RPMI8226 (cell line): ENCODE measurements around the gene SLFN12.
"Not testable (repeated sequence)": the region's sequence is repeated elsewhere in the genome, so short reads cannot be mapped to it uniquely, and the experiment has no call there.

Experiments used
- DNase-seq: peaks from one replicate; pipeline ENCODE4 v3.0.0-alpha.2; 2015

Gene SLFN12

GRCh38 chr17:35432176-35433074 is at the start of gene SLFN12:
TSS of gene SLFN12 (minus strand) at chr17:35432500. CDS start at chr17:35423028, 9,472 bp downstream.
- DNase-seq = no peak

- no peak for DNase-seq
Observed at GRCh38 chr17:35479271-35479670, 47.0 kb upstream of the SLFN12 start.

- no peak for DNase-seq
Observed at GRCh38 chr17:35477248-35477647, 44.9 kb upstream of the SLFN12 start.

- no peak for DNase-seq
Observed at GRCh38 chr17:35476283-35476820, 44.1 kb upstream of the SLFN12 start.

- no peak for DNase-seq
Observed at GRCh38 chr17:35468475-35468874, 36.2 kb upstream of the SLFN12 start.

GRCh38 chr17:35467824-35468223 is 35.5 kb upstream of the SLFN12 start:
- no peak for DNase-seq

GRCh38 chr17:35460354-35460851 is 28.1 kb upstream of the SLFN12 start:
- DNase-seq = peak; percentile 92

- not testable (repeated sequence) for DNase-seq
Observed at GRCh38 chr17:35454035-35454434, 21.7 kb upstream of the SLFN12 start.

- no peak for DNase-seq
Observed at GRCh38 chr17:35453171-35453570, 20.9 kb upstream of the SLFN12 start.

- no peak for DNase-seq
Observed at GRCh38 chr17:35449371-35449931, 17.2 kb upstream of the SLFN12 start.

GRCh38 chr17:35448899-35449227 is 16.6 kb upstream of the SLFN12 start:
- DNase-seq = no peak

GRCh38 chr17:35448214-35448898 is 16.1 kb upstream of the SLFN12 start, which contains the start of gene SLFN13:
TSS of gene SLFN13 (minus strand) at chr17:35448766. CDS start at chr17:35445680, 3,086 bp downstream.
- DNase-seq = peak; percentile 73

- DNase-seq = no peak
Observed at GRCh38 chr17:35447499-35447898, 15.2 kb upstream of the SLFN12 start.

GRCh38 chr17:35438433-35438832 is 6.1 kb upstream of the SLFN12 start:
- no peak for DNase-seq

- peak; percentile 41 for DNase-seq
Observed at GRCh38 chr17:35433075-35433894, 985 bp upstream of the SLFN12 start.

- no peak for DNase-seq
Observed at GRCh38 chr17:35429702-35430101, 2.6 kb downstream of the SLFN12 start.

- no peak for DNase-seq
Observed at GRCh38 chr17:35428229-35428628, 4.1 kb downstream of the SLFN12 start.

- no peak for DNase-seq
Observed at GRCh38 chr17:35423761-35424160, 8.5 kb downstream of the SLFN12 start.

- DNase-seq = not testable (repeated sequence)
Observed at GRCh38 chr17:35421069-35421468, 11.2 kb downstream of the SLFN12 start.

- no peak for DNase-seq
Observed at GRCh38 chr17:35416659-35417058, 15.6 kb downstream of the SLFN12 start.

- not testable (repeated sequence) for DNase-seq
Observed at GRCh38 chr17:35414707-35415106, 17.6 kb downstream of the SLFN12 start.

GRCh38 chr17:35414247-35414646 is 18.1 kb downstream of the SLFN12 start:
- DNase-seq = no peak
